Measurements from ENCODE around the gene ARID1B. TPM values are rescaled to one million over a fixed set of nuclear protein-coding genes. Genes with fewer than 3 reads are reported as not detected.

The ARID1B gene
- polyA plus RNA-seq, 1 experiment = 19.2 TPM

- TF ChIP-seq, protein P1, sequence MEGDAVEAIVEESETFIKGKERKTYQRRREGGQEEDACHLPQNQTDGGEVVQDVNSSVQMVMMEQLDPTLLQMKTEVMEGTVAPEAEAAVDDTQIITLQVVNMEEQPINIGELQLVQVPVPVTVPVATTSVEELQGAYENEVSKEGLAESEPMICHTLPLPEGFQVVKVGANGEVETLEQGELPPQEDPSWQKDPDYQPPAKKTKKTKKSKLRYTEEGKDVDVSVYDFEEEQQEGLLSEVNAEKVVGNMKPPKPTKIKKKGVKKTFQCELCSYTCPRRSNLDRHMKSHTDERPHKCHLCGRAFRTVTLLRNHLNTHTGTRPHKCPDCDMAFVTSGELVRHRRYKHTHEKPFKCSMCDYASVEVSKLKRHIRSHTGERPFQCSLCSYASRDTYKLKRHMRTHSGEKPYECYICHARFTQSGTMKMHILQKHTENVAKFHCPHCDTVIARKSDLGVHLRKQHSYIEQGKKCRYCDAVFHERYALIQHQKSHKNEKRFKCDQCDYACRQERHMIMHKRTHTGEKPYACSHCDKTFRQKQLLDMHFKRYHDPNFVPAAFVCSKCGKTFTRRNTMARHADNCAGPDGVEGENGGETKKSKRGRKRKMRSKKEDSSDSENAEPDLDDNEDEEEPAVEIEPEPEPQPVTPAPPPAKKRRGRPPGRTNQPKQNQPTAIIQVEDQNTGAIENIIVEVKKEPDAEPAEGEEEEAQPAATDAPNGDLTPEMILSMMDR (IDR thresholded peaks at IDR 0.05; ENCODE audit: low read depth, low read length) = no peak
- POLR2A ChIA-PET = no interaction called here
- no peak overlapping the region for H3K4me3 ChIP-seq (ENCODE audit: low read depth, low read length)
- H3K9me3 ChIP-seq (ENCODE audit: control insufficient read depth, insufficient read depth, low read length) = no peaks in the 10 kb centered on the region; the same call in 1 of the 2 replicates
- no peaks in the 10 kb centered on the region for H3K27me3 ChIP-seq (ENCODE audit: control insufficient read depth, insufficient read depth, low read length)
- CTCF ChIA-PET = no interaction called here
- no peak for DNase-seq (ENCODE audit: low read depth, low spot score)
- H3K27ac ChIP-seq (ENCODE audit: low read depth, low read length) = no peak overlapping the region
These were observed 134.4 kb downstream of the ARID1B start for GRCh38 chr6:156911581-156911980.

- DNase-seq (ENCODE audit: low read depth, low spot score) = no peak
- no peaks in the 10 kb centered on the region for H3K27me3 ChIP-seq (ENCODE audit: control insufficient read depth, insufficient read depth, low read length)
- TF ChIP-seq, protein P1 (IDR thresholded peaks at IDR 0.05; ENCODE audit: low read depth, low read length) = no peak
- ChIA-PET CTCF (no interaction called here), POLR2A (no interaction called here)
- no peaks in the 10 kb centered on the region; the same call in 1 of the 2 replicates for H3K9me3 ChIP-seq (ENCODE audit: control insufficient read depth, insufficient read depth, low read length)
- no peak overlapping the region for H3K27ac ChIP-seq (ENCODE audit: low read depth, low read length)
- H3K4me3 ChIP-seq (ENCODE audit: low read depth, low read length) = no peak overlapping the region
These were observed 135.3 kb downstream of the ARID1B start for GRCh38 chr6:156912431-156912830.

DNA sequence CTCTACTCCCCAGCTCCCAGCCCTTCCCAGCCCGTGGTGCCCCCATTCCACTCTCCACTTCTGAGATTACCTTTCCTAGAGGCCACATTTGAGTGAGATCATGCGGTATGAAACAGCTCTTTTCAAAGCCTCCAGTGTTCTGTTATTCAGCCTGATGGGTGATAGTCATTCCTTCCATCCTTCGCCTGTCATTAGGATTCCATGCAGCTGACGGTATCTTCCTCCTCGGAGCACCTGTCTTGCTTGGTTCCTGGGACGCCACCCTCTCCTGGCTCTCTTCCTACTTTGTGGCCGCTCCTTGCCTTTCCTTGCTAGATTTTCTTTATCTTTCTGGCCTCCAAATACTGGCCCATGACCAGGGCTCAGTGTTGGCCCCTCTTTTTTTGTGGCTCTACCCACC, 137.0 kb downstream of the ARID1B start:
- ChIA-PET POLR2A (no interaction called here), CTCF (no interaction called here)
- no peak for DNase-seq (ENCODE audit: low read depth, low spot score)
- Histone ChIP-seq H3K9me3 (ENCODE audit: control insufficient read depth, insufficient read depth, low read length) (no peaks in the 10 kb centered on the region; the same call in 1 of the 2 replicates), H3K27ac (ENCODE audit: low read depth, low read length) (no peak overlapping the region), H3K4me3 (ENCODE audit: low read depth, low read length) (no peak overlapping the region), H3K27me3 (ENCODE audit: control insufficient read depth, insufficient read depth, low read length) (no peaks in the 10 kb centered on the region)
- TF ChIP-seq, protein P1 (IDR thresholded peaks at IDR 0.05; ENCODE audit: low read depth, low read length) = no peak

- ChIA-PET POLR2A (no interaction called here), CTCF (no interaction called here)
- H3K4me3 ChIP-seq (ENCODE audit: low read depth, low read length) = no peak overlapping the region
- TF ChIP-seq, protein P1 (IDR thresholded peaks at IDR 0.05; ENCODE audit: low read depth, low read length) = no peak
- no peak overlapping the region for H3K27ac ChIP-seq (ENCODE audit: low read depth, low read length)
- DNase-seq (ENCODE audit: low read depth, low spot score) = no peak
- no peaks in the 10 kb centered on the region; the same call in 1 of the 2 replicates for H3K9me3 ChIP-seq (ENCODE audit: control insufficient read depth, insufficient read depth, low read length)
- H3K27me3 ChIP-seq (ENCODE audit: control insufficient read depth, insufficient read depth, low read length) = no peaks in the 10 kb centered on the region
These were observed 139.1 kb downstream of the ARID1B start for GRCh38 chr6:156916130-156916801.

DNA sequence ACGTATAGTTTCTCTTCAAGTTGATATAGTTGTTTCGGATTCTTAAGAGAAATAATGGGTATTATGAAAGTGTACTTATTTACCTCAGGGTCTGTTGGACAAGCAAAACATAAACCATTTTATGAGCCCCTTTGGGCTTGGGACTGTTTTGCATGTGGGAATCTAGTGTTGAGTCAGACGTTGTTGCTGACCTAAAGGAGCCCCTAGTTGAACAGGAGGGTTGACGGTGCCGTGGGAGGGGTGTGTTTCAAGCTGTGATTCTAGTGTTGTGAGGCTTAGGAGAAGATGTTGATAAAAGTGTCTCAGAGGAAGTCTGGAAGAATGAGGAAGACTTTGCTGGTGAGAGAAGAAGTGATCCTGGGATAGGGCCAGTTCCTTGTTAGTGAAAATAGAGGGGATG, 140.0 kb downstream of the ARID1B start:
- no peak overlapping the region for H3K4me3 ChIP-seq (ENCODE audit: low read depth, low read length)
- ChIA-PET CTCF (no interaction called here), POLR2A (no interaction called here)
- TF ChIP-seq, protein P1 (IDR thresholded peaks at IDR 0.05; ENCODE audit: low read depth, low read length) = no peak
- no peak for DNase-seq (ENCODE audit: low read depth, low spot score)
- H3K27ac ChIP-seq (ENCODE audit: low read depth, low read length) = no peak overlapping the region
- no peaks in the 10 kb centered on the region; the same call in 1 of the 2 replicates for H3K9me3 ChIP-seq (ENCODE audit: control insufficient read depth, insufficient read depth, low read length)
- no peaks in the 10 kb centered on the region for H3K27me3 ChIP-seq (ENCODE audit: control insufficient read depth, insufficient read depth, low read length)

Data from AG04450 (cell line).